HFF-Myc (cell line): ENCODE measurements around the gene EPN1.

Experiments
- DNase-seq: peaks from one replicate; pipeline ENCODE4 v3.0.0-alpha.2; 2011; ENCODE audit warnings: low read depth; ENCODE audit errors: extremely low read depth
- H3K4me3 ChIP-seq: replicated peaks from 2 replicates; pipeline ENCODE4 v1.5.1; 2011; ENCODE audit warnings: low read depth, mild to moderate bottlenecking, control low read depth, low read length
- CTCF ChIP-seq: IDR thresholded peaks from 2 replicates; pipeline ENCODE4 v1.5.1; 2012; ENCODE audit warnings: mild to moderate bottlenecking, low read depth, low read length, control low read depth; ENCODE audit errors: missing control alignments

The EPN1 gene

GRCh38 chr19:55685776-55686175 lies 10.8 kb downstream of the EPN1 start:
- no peak overlapping the region for H3K4me3 ChIP-seq
- DNase-seq, result no peak
- TF ChIP-seq CTCF, result no peak

DNA sequence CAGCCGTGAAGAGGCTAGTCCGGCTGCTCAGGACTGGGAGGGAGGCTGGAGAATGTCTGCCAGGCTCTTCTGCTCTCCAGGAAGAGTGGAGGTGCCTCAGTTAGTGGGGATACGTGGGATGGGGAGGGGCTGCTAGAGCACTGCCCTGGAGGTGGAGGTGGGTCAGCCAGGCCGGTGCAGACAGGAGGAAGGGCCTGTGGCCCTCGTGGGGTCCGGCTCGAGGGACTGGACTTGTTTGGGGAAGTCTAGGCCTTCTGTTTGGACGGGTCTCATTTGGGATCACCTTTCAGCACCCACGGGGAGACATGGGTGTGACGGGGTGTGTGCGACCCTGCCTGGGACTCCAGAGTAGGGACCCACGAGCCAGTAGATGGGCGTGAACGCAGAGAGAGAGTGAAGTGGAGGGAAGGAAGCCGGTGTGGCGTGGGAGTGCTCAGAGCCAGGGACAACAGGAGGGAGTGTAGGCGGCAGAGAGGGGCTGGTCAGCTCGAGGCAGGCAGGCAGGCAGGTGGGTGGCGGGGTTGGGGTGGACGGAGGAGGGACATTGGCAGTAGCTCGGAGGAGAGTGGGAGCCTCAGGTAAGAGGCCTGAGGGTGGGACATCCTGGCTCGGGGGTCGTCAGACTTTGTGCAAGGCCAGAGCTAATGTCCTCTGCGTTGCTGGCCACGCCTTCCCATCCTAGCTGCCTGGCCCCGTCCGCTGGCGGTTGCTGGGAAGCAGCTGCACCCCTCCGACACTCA lies 11.5 kb downstream of the EPN1 start:
- no peak for TF ChIP-seq CTCF

GRCh38 chr19:55687281-55688201 lies 12.5 kb downstream of the EPN1 start:
- no peak for TF ChIP-seq CTCF
- no peak for DNase-seq

More for the DNA sequence above, 11.5 kb downstream of the EPN1 start:
- DNase-seq, result no peak
- H3K4me3 ChIP-seq, result no peak overlapping the region

GRCh38 chr19:55688422-55689218 lies 13.6 kb downstream of the EPN1 start:
- no peak for TF ChIP-seq CTCF
- no peak for DNase-seq
- H3K4me3 ChIP-seq, result no peak overlapping the region

More at GRCh38 chr19:55687281-55688201, 12.5 kb downstream of the EPN1 start:
- H3K4me3 ChIP-seq, result no peak overlapping the region

DNA sequence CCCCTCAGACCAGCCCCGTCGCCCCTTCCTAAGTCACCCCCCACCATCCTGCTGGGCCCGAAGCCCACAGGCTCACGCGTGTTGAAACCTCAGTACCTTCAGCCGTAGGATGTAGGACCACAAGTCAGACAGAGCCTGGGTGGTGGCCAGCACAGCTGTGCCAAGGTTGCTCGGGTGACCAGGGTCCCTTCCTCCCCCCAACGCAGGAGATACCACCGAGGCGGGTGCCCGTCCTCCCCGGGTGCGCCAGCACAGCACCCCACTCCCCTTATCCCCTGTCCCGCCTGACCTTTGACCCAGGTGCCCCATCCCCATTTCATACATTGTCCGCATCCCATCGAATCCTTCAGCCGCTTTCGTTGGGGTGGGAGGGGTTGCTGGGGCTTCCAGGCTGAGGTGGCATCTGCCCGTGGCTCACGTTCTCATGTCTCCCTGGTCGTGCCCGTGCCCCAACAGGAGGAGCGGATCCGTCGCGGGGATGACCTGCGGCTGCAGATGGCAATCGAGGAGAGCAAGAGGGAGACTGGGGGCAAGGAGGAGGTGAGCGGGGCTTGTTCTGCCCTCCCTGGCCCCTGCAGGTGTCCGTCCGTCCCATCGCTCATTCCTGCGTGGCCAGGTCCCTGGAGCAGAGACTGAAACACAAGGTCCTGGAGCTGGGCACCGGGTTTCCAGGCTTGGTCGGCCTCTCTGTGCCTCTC lies 14.5 kb downstream of the EPN1 start:
- no peak overlapping the region for H3K4me3 ChIP-seq
- DNase-seq, result no peak
- TF ChIP-seq CTCF, result no peak

DNA sequence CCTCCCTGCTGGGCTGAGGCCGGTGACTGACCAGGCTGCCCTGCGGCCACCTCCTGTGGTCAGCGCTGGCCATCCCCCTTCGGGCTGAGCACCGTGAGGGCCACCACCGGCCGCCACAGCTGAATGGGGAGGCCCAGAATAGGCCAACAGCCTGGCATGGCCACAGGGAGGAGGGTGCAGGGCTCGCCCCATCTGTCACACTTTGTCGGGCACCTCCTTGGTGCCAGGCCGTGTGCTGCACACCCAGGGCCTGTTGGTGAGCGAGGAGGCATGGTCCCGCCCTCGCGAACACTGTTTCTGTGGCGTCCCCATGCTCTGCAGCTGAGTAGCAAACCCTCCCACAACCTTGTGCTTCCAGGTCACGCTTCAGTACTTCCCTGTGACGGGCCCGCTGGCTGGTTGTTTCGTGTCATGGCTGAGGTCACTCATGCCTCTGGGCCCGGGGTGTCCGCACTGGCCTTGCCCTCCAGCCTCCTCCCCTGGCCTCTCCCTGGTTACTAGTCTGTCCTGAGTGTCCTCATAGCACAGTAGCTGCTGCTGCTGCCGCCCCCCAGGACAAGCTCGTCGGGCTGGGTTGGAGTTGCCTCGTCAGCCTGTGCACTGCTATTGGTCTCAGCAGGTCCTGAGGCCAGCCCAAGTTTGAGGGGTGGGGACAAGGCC lies 15.2 kb downstream of the EPN1 start:
- no peak for TF ChIP-seq CTCF
- DNase-seq, result no peak

More for the DNA sequence above, 15.2 kb downstream of the EPN1 start:
- H3K4me3 ChIP-seq, result no peak overlapping the region
